ENCODE results near the gene RPP25L. TPM values are rescaled to one million over a fixed set of nuclear protein-coding genes. Genes with fewer than 3 reads are reported as not detected.

Gene RPP25L
- total RNA-seq, 1 experiment from 2014 or later: 17.2 TPM

DNA sequence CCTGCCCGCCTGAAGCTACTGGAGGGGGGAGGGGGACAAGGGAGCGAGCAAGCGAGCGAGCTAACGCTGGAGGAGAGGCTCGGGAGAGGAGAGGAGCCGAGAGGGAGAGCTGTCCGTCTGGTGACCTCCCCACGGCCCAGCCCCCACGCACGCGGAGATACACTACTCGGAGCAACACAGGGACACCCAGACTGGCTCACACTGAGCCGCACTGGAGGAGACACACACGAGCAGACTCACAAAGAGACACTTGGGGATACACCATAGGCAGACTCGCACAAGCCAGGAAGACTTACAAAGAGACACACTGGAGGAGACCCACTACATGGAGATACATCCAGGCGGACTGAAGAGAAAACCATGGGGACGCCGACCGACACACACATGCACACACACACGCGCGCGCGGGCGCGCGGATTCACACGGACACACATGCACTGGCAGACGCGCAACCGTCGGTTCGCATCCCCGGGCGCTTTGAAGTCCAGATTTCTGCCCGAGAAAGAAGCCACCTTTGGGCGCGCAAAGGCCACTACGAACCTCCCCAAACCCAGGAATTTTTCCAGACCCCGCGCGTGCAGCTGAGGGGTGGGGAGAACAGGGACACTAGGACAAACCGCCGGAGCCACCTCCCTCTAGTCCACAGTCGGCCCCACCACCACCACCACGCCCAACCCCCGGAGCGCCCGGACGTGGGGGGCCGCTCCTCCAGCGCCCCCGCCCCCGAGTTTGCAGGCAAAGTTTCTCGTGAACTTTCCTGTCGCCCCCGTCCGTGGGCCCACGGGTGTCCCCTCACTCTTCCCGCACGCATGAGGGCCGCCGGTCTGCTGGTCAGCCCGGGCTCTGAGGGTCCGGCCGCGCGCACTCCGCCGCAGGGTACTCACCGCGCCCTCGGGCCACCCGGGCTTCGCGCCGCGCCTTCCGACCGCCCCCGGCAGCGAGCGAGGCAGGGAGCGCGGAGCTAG, 22.9 kb downstream of the RPP25L start:
- Histone ChIP-seq H2BK120ac (ENCODE audit: low read depth, low read length, poor library complexity, severe bottlenecking) (no peak overlapping the region), H4K8ac (replicated peaks; ENCODE audit: insufficient read length, low read depth, low read length) (no peak overlapping the region), H2AK5ac (ENCODE audit: insufficient read length, low read length) (no peak overlapping the region), H3K18ac (ENCODE audit: insufficient read length, low read depth, low read length) (no peak overlapping the region), H3K27ac (ENCODE audit: insufficient read length, low read depth, low read length) (no peak overlapping the region), H2AFZ (ENCODE audit: low read length) (no peak overlapping the region), H3K4ac (ENCODE audit: low read depth, low read length) (no peak overlapping the region), H2BK5ac (ENCODE audit: insufficient read length, low read length) (no peak overlapping the region), H3T11ph (ENCODE audit: low read length) (no peak overlapping the region), H3K79me1 (ENCODE audit: insufficient read depth, low read depth, low read length, poor library complexity, severe bottlenecking) (no peaks in the 10 kb centered on the region), H2BK20ac (ENCODE audit: low read depth, low read length, poor library complexity, severe bottlenecking) (no peak overlapping the region), H3K4me1 (ENCODE audit: insufficient read depth, low read length) (peaks cover 12% of the 10 kb centered on the region; the same call in 1 of the 2 replicates), H4K20me1 (ENCODE audit: control insufficient read depth, insufficient read depth, insufficient read length) (peaks cover 7% of the 10 kb centered on the region), H3K56ac (ENCODE audit: insufficient read length, low read depth, low read length) (no peak overlapping the region), H2BK12ac (ENCODE audit: insufficient read length, low read depth, low read length) (no peak overlapping the region), H3K27me3 (ENCODE audit: insufficient read depth, low read length) (peaks cover 87% of the 10 kb centered on the region), H2BK15ac (ENCODE audit: low read depth, low read length) (no peak overlapping the region), H3K9me3 (ENCODE audit: control insufficient read depth, low read depth, low read length) (no peaks in the 10 kb centered on the region), H3K4me2 (ENCODE audit: insufficient read depth, insufficient read length, low read length) (peak overlapping the region; percentile 53), H3K23me2 (ENCODE audit: insufficient read length, low read depth, low read length, poor library complexity, severe bottlenecking) (peaks cover 21% of the 10 kb centered on the region), H4K5ac (ENCODE audit: insufficient read length, low read depth, low read length) (no peak overlapping the region), H3K14ac (ENCODE audit: insufficient read depth, low read length) (no peak overlapping the region; the same call in 1 of the 2 replicates), H3K23ac (ENCODE audit: insufficient read length, low read depth, low read length) (no peak overlapping the region), H4K91ac (ENCODE audit: insufficient read length, low read depth, low read length) (no peak overlapping the region), H3K79me2 (ENCODE audit: insufficient read depth, low read length) (no peaks in the 10 kb centered on the region), H3K9ac (ENCODE audit: extremely low read depth, insufficient read length, low read length) (no peak overlapping the region)
- H3K27me3 Mint-ChIP-seq (ENCODE audit: low read depth): peaks cover 100% of the 10 kb centered on the region
- no peak for DNase-seq
- TF ChIP-seq, protein P1, sequence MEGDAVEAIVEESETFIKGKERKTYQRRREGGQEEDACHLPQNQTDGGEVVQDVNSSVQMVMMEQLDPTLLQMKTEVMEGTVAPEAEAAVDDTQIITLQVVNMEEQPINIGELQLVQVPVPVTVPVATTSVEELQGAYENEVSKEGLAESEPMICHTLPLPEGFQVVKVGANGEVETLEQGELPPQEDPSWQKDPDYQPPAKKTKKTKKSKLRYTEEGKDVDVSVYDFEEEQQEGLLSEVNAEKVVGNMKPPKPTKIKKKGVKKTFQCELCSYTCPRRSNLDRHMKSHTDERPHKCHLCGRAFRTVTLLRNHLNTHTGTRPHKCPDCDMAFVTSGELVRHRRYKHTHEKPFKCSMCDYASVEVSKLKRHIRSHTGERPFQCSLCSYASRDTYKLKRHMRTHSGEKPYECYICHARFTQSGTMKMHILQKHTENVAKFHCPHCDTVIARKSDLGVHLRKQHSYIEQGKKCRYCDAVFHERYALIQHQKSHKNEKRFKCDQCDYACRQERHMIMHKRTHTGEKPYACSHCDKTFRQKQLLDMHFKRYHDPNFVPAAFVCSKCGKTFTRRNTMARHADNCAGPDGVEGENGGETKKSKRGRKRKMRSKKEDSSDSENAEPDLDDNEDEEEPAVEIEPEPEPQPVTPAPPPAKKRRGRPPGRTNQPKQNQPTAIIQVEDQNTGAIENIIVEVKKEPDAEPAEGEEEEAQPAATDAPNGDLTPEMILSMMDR (conservative IDR thresholded peaks at IDR 0.05): no peak
- peak overlapping the region; percentile 59 to 83 for H3K4me3 Mint-ChIP-seq
- H3K9me3 Mint-ChIP-seq: no peaks in the 10 kb centered on the region; a peak in 2 of 5 replicates
- no peak overlapping the region for H3K27ac Mint-ChIP-seq
- no CpG with 5 or more reads among the region's 86 CpGs for WGBS (ENCODE audit: extremely low coverage, insufficient read length, low lambda C conversion rate)
- peaks cover 40 to 52% of the 10 kb centered on the region in 2 experiments for H3K4me1 Mint-ChIP-seq
- H3K36me3 Mint-ChIP-seq (ENCODE audit: insufficient read depth in 1 of 3, low read depth in 3 of 3): peaks cover 0 to 2% (median 0%) of the 10 kb centered on the region in 3 experiments; a peak in 1 of 7 replicates
